Stimulated activated CD4-positive, alpha-beta T cell treated with anti-CD3 and anti-CD28 coated beads, Interleukin-15, amount 100 ng/mL, for 48 hours (primary cell): ENCODE measurements around the gene SLC25A42.
A peak's percentile ranks its signal among the peaks of the same experiment; 100 is the strongest.
"Not testable (repeated sequence)": the region's sequence is repeated elsewhere in the genome, so short reads cannot be mapped to it uniquely, and the experiment has no call there.

Source experiments
- DNase-seq, 2 donors: peaks; one replicate each; pipeline ENCODE4 v3.0.0-alpha.2; 2020; ENCODE audit warnings: low read depth in 2 of 2

Gene SLC25A42

GRCh38 chr19:19105365-19106055 is 41.7 kb downstream of the SLC25A42 start:
- no peak for DNase-seq

- DNase-seq = no peak
These were observed 42.3 kb downstream of the SLC25A42 start for GRCh38 chr19:19106056-19106551.

- not testable (repeated sequence) for DNase-seq
These were observed 43.1 kb downstream of the SLC25A42 start for GRCh38 chr19:19106938-19107337.

GRCh38 chr19:19107654-19108053 is 43.9 kb downstream of the SLC25A42 start:
- DNase-seq = no peak

- DNase-seq = no peak
These were observed 45.8 kb downstream of the SLC25A42 start for GRCh38 chr19:19109601-19110000.

GRCh38 chr19:19110410-19111135 is 46.8 kb downstream of the SLC25A42 start:
- DNase-seq = peak in 1 of 2 donors; percentile 10

- DNase-seq = no peak
These were observed 47.5 kb downstream of the SLC25A42 start for GRCh38 chr19:19111136-19111835.

- DNase-seq = no peak
These were observed 48.3 kb downstream of the SLC25A42 start for GRCh38 chr19:19111967-19112580.

GRCh38 chr19:19113040-19113626 is 49.3 kb downstream of the SLC25A42 start:
- DNase-seq = no peak

GRCh38 chr19:19115954-19116353 is 52.2 kb downstream of the SLC25A42 start:
- peak in 1 of 2 donors; percentile 40 for DNase-seq

GRCh38 chr19:19119325-19120237 is 55.8 kb downstream of the SLC25A42 start:
- DNase-seq = no peak

- DNase-seq = peak; percentile 22 to 23
These were observed 56.8 kb downstream of the SLC25A42 start for GRCh38 chr19:19120308-19121231.

- DNase-seq = no peak
These were observed 57.6 kb downstream of the SLC25A42 start for GRCh38 chr19:19121371-19121770.

- no peak for DNase-seq
These were observed 59.1 kb downstream of the SLC25A42 start for GRCh38 chr19:19122902-19123301.

- no peak for DNase-seq
These were observed 59.6 kb downstream of the SLC25A42 start for GRCh38 chr19:19123386-19123785.

- DNase-seq = no peak
These were observed 62.3 kb downstream of the SLC25A42 start for GRCh38 chr19:19126102-19126501.

GRCh38 chr19:19131989-19132388 is 68.2 kb downstream of the SLC25A42 start:
- no peak for DNase-seq

- no peak for DNase-seq
These were observed 69.1 kb downstream of the SLC25A42 start for GRCh38 chr19:19132912-19133311.

GRCh38 chr19:19133985-19134384 is 70.2 kb downstream of the SLC25A42 start:
- DNase-seq = no peak
